HG03097 (cell line): Measurements from ENCODE around the gene FUT8.
A peak's percentile ranks its signal among the peaks of the same experiment; 100 is the strongest.

Source experiments
- ATAC-seq: cut with Tn5 transposase; IDR thresholded peaks from one replicate; pipeline ENCODE4 v1.9.1; 2021; ENCODE audit not compliant: unreplicated experiment, low FRiP score

The FUT8 gene

GRCh38 chr14:65486863-65487262 lies 74.3 kb downstream of the FUT8 start:
- ATAC-seq, result no peak

- ATAC-seq, result no peak
Measured at GRCh38 chr14:65487783-65488494, 75.4 kb downstream of the FUT8 start.

- ATAC-seq, result no peak
Measured at GRCh38 chr14:65491274-65491673, 78.7 kb downstream of the FUT8 start.

- no peak for ATAC-seq
Measured at GRCh38 chr14:65492266-65492665, 79.7 kb downstream of the FUT8 start.

GRCh38 chr14:65495196-65495595 lies 82.7 kb downstream of the FUT8 start:
- ATAC-seq, result no peak

GRCh38 chr14:65496178-65496993 lies 83.9 kb downstream of the FUT8 start:
- ATAC-seq, result no peak

- ATAC-seq, result no peak
Measured at GRCh38 chr14:65499138-65499537, 86.6 kb downstream of the FUT8 start.

GRCh38 chr14:65500075-65500474 lies 87.5 kb downstream of the FUT8 start:
- ATAC-seq, result no peak

- ATAC-seq, result no peak
Measured at GRCh38 chr14:65501328-65501727, 88.8 kb downstream of the FUT8 start.

GRCh38 chr14:65502676-65503124 lies 90.2 kb downstream of the FUT8 start:
- ATAC-seq, result peak; percentile 46

GRCh38 chr14:65503771-65504170 lies 91.2 kb downstream of the FUT8 start:
- no peak for ATAC-seq

GRCh38 chr14:65506801-65507200 lies 94.3 kb downstream of the FUT8 start:
- ATAC-seq, result no peak

GRCh38 chr14:65509842-65510241 lies 97.3 kb downstream of the FUT8 start:
- ATAC-seq, result no peak

- ATAC-seq, result no peak
Measured at GRCh38 chr14:65513671-65514070, 101.1 kb downstream of the FUT8 start.

- ATAC-seq, result no peak
Measured at GRCh38 chr14:65517635-65518542, 105.4 kb downstream of the FUT8 start.

- ATAC-seq, result no peak
Measured at GRCh38 chr14:65528069-65528468, 115.5 kb downstream of the FUT8 start.

GRCh38 chr14:65531148-65531547 lies 118.6 kb downstream of the FUT8 start:
- no peak for ATAC-seq

- no peak for ATAC-seq
Measured at GRCh38 chr14:65533736-65534404, 121.3 kb downstream of the FUT8 start.

GRCh38 chr14:65536781-65537423 lies 124.4 kb downstream of the FUT8 start:
- ATAC-seq, result no peak

GRCh38 chr14:65548878-65549277 lies 136.3 kb downstream of the FUT8 start:
- no peak for ATAC-seq
